IMR-90 (cell line): ENCODE results near the gene WFDC6. TPM values are rescaled to one million over a fixed set of nuclear protein-coding genes. Genes with fewer than 3 reads are reported as not detected.

Source experiments
- ATAC-seq: fragments of 200-7000 bp; cut with Tn5 transposase; 2 replicates; pipeline ENCODE4 v1.9.1; 2020; ENCODE audit warnings: low read depth, mild to moderate bottlenecking, moderate library complexity
- BruUV-seq: library from RNA; stranded (reverse); fragments of 400-500 nt; replicated peaks from 2 replicates; lab custom pipeline; 2021; lab: Mats Ljungman, UMichigan
- CTCF ChIA-PET: fragments of 300-600 bp; formaldehyde crosslinking; extraction: SDS; loops from one replicate; lab custom pipeline; 2021; ENCODE audit warnings: antibody characterized with exemption; lab: Yijun Ruan, JAX
- POLR2A ChIA-PET: fragments of 300-600 bp; sonication (Branson Sonifier 250); formaldehyde crosslinking; loops from one replicate; lab custom pipeline; 2022; ENCODE audit warnings: antibody characterized with exemption; ENCODE audit not compliant: unreplicated experiment; lab: Charles Lee
- DNase-seq: peaks from one replicate; pipeline ENCODE4 v3.0.0; 2013
- H2AFZ ChIP-seq: replicated peaks from 2 replicates; pipeline ENCODE3; 2013; ENCODE audit warnings: low read length, mild to moderate bottlenecking; ENCODE audit not compliant: poor library complexity
- H2AK5ac ChIP-seq: 2 replicates; pipeline ENCODE4 v1.6.1; 2013; ENCODE audit warnings: low read depth, low read length, inconsistent platforms
- H2AK9ac ChIP-seq: replicated peaks from 2 replicates; pipeline ENCODE3; 2013; ENCODE audit warnings: mild to moderate bottlenecking, low read depth, low read length, moderate library complexity; ENCODE audit not compliant: poor library complexity
- H2BK120ac ChIP-seq: 2 replicates; pipeline ENCODE4 v1.6.1; 2013; ENCODE audit warnings: low read depth, low read length, inconsistent platforms
- H2BK15ac ChIP-seq: 3 replicates; pipeline ENCODE4 v1.6.1; 2013; ENCODE audit warnings: low read depth, low read length, inconsistent platforms
- H2BK20ac ChIP-seq: 2 replicates; pipeline ENCODE4 v1.6.1; 2013; ENCODE audit warnings: low read depth, mild to moderate bottlenecking, inconsistent platforms, low read length, moderate library complexity
- H2BK5ac ChIP-seq: 2 replicates; pipeline ENCODE4 v1.6.1; 2013; ENCODE audit warnings: mild to moderate bottlenecking, low read depth, low read length, inconsistent platforms; ENCODE audit not compliant: poor library complexity, severe bottlenecking
- H3K14ac ChIP-seq: replicated peaks from 2 replicates; pipeline ENCODE4 v1.6.1; 2013; ENCODE audit warnings: low read depth, low read length, inconsistent platforms
- H3K18ac ChIP-seq: 2 replicates; pipeline ENCODE4 v1.6.1; 2013; ENCODE audit warnings: low read depth, low read length, control low read depth
- H3K23ac ChIP-seq: 2 replicates; pipeline ENCODE4 v1.6.1; 2013; ENCODE audit warnings: low read depth, low read length, inconsistent platforms
- H3K27ac ChIP-seq: 2 replicates; pipeline ENCODE4 v1.5.1; 2013; ENCODE audit warnings: mild to moderate bottlenecking, control low read depth, low read length; ENCODE audit not compliant: insufficient read depth
- H3K27me3 ChIP-seq: 2 replicates; pipeline ENCODE4 v1.6.1; 2013; ENCODE audit warnings: low read length; ENCODE audit not compliant: control insufficient read depth, insufficient read depth
- H3K36me3 ChIP-seq: 2 replicates; pipeline ENCODE4 v1.6.1; 2013; ENCODE audit warnings: low read length, mixed read lengths; ENCODE audit not compliant: control insufficient read depth, insufficient read depth
- H3K4ac ChIP-seq: 2 replicates; pipeline ENCODE4 v1.6.1; 2013; ENCODE audit warnings: low read depth, low read length, inconsistent platforms
- H3K4me1 ChIP-seq: 2 replicates; pipeline ENCODE4 v1.6.1; 2013; ENCODE audit warnings: low read length, mixed read lengths; ENCODE audit not compliant: control insufficient read depth, insufficient read depth
- H3K4me2 ChIP-seq: 2 replicates; pipeline ENCODE4 v1.6.1; 2013; ENCODE audit warnings: low read depth, mild to moderate bottlenecking, control low read depth, low read length, moderate library complexity
- H3K4me3 ChIP-seq: 2 replicates; pipeline ENCODE4 v1.5.1; 2013; ENCODE audit warnings: low read depth, mild to moderate bottlenecking, control low read depth, low read length, moderate library complexity; ENCODE audit not compliant: insufficient read depth
- H3K56ac ChIP-seq: 2 replicates; pipeline ENCODE4 v1.6.1; 2013; ENCODE audit warnings: low read length, inconsistent platforms; ENCODE audit not compliant: insufficient read depth; ENCODE audit errors: extremely low read depth
- H3K79me1 ChIP-seq, 2 experiments: 2 replicates each; pipeline ENCODE4 v1.6.1; 2013; ENCODE audit warnings: low read length in 2 of 2, inconsistent platforms in 1 of 2, low read depth in 1 of 2
- H3K9ac ChIP-seq: 2 replicates; pipeline ENCODE4 v1.6.1; 2013; ENCODE audit warnings: low read depth, low read length, control low read depth
- H3K9me1 ChIP-seq: 2 replicates; pipeline ENCODE4 v1.6.1; 2013; ENCODE audit warnings: low read length, inconsistent platforms; ENCODE audit not compliant: insufficient read depth
- H3K9me3 ChIP-seq: 2 replicates; pipeline ENCODE4 v1.6.1; 2013; ENCODE audit warnings: low read length; ENCODE audit not compliant: control insufficient read depth, insufficient read depth
- H4K20me1 ChIP-seq: 2 replicates; pipeline ENCODE4 v1.6.1; 2013; ENCODE audit warnings: low read length, inconsistent platforms; ENCODE audit not compliant: insufficient read depth
- H4K5ac ChIP-seq: 2 replicates; pipeline ENCODE4 v1.6.1; 2013; ENCODE audit warnings: mild to moderate bottlenecking, low read depth, low read length, control low read depth
- H4K8ac ChIP-seq, 2 experiments: 2 replicates each; pipeline ENCODE4 v1.6.1; 2013; ENCODE audit warnings: low read depth in 2 of 2, low read length in 2 of 2, control low read depth in 1 of 2, inconsistent platforms in 1 of 2
- H4K91ac ChIP-seq: 2 replicates; pipeline ENCODE4 v1.6.1; 2013; ENCODE audit warnings: low read depth, low read length, inconsistent platforms; ENCODE audit not compliant: insufficient read depth
- MAZ ChIP-seq: IDR thresholded peaks from 2 replicates; pipeline ENCODE4 v1.6.1; 2012; ENCODE audit warnings: low read depth, mild to moderate bottlenecking, low read length, improper control_type of control experiment, moderate library complexity, borderline replicate concordance
- WGBS, 2 experiments: methylation state at CpG; one replicate each; pipeline versions ENCODE4 v1.1.5 to v1.1.7; 2013; ENCODE audit warnings: missing lambda C conversion rate in 2 of 2; ENCODE audit not compliant: insufficient read length in 1 of 2; ENCODE audit errors: extremely low coverage in 2 of 2; 5-methylcytosine and 5-hydroxymethylcytosine counted together
- dilution Hi-C: fragments of 300-500 bp; cut with HindIII; formaldehyde crosslinking; loops from one replicate; pipeline ENCODE4 v1.14.3; 2018; ENCODE audit warnings: low sequenced_read_pairs; ENCODE audit not compliant: unreplicated experiment
- in situ Hi-C: fragments of 300-500 bp; cut with MboI; formaldehyde crosslinking; loops from 3 replicates; pipeline ENCODE4 v1.14.3; 2019; ENCODE audit warnings: low sequenced_read_pairs, inconsistent platforms, mixed read lengths
- intact Hi-C: fragments of 100-400 bp; cut with micrococcal nuclease; formaldehyde crosslinking; loops from 2 replicates; pipeline ENCODE4 v1.10.0; 2022
- polyA plus RNA-seq, 3 experiments: library from polyadenylated mRNA; depleted of rRNA; stranded (reverse); fragments of >200 nt; gene quantifications; 2 replicates each; pipeline ENCODE4 v1.2.3, GENCODE V29; 2012; ENCODE audit warnings: low replicate concordance in 1 of 3
- total RNA-seq: library from RNA; depleted of rRNA; stranded (reverse); fragments of >200 nt; gene quantifications from 2 replicates; pipeline ENCODE4 v1.2.3, GENCODE V29; 2012

The WFDC6 gene
- total and polyA plus RNA-seq, 2 of the 4 experiments (the other 2 are of a cell fraction), result not detected

DNA sequence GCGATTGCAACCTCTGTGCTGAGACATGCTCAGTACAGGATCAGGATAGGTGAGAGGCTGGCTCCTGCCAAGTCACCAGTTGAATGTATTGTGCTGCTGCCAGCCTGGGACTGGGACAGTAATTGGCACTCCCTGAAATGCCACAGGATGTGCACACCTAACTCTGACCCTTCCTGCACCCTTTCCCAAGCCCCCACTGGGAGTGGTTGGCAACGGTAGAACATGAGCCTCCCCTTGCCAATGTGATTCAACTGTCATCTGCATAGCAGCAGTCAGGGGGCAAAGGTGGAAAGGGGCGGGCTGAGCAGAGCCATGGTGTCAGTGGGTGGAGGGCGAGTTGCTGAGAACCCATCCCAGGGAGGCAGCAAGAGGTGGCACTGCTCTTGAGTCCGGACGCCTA is 39.3 kb downstream of the WFDC6 start:
- Histone ChIP-seq H3K4me2 (no peak overlapping the region), H2AFZ (no peak overlapping the region), H3K9me1 (no peaks in the 10 kb centered on the region), H4K5ac (no peak overlapping the region), H3K4ac (no peak overlapping the region), H3K27me3 (peaks cover 2% of the 10 kb centered on the region), H2BK20ac (no peak overlapping the region), H3K9ac (no peak overlapping the region), H3K23ac (no peak overlapping the region), H2BK120ac (no peak overlapping the region), H3K79me1 (no peaks in the 10 kb centered on the region), H3K18ac (no peak overlapping the region), H3K4me1 (no peaks in the 10 kb centered on the region), H4K8ac (no peak overlapping the region), H4K91ac (no peak overlapping the region), H2AK9ac (no peak overlapping the region), H3K27ac (no peak overlapping the region), H3K14ac (no peak overlapping the region), H3K9me3 (no peaks in the 10 kb centered on the region), H4K20me1 (no peaks in the 10 kb centered on the region), H2AK5ac (no peak overlapping the region), H2BK15ac (no peak overlapping the region), H2BK5ac (no peak overlapping the region), H3K4me3 (no peak overlapping the region), H3K56ac (no peak overlapping the region), H3K36me3 (no peaks in the 10 kb centered on the region)
- ChIA-PET POLR2A (no interaction called here), CTCF (no interaction called here)
- TF ChIP-seq MAZ, result no peak
- ATAC-seq (no peak), DNase-seq (no peak)
- in situ Hi-C loops (no loop called here), intact Hi-C loops (no loop called here), dilution Hi-C loops (no loop called here)
- no TSS peak for BruUV-seq
- WGBS, 2 experiments, result no CpG with 5 or more reads among the region's 6 CpGs
